ENCODE measurements around the gene NFKBIA.

The NFKBIA gene

GRCh38 chr14:35395283-35395682 is 9.3 kb downstream of the NFKBIA start:
- no peak for TF ChIP-seq CTCF (IDR thresholded peaks at IDR 0.05)
- Mint-ChIP-seq H3K9me3 (no peaks in the 10 kb centered on the region), H3K36me3 (ENCODE audit: low read depth) (peaks cover 13% of the 10 kb centered on the region), H3K4me1 (peaks cover 16% of the 10 kb centered on the region), H3K4me3 (no peak overlapping the region), H3K27ac (no peak overlapping the region), H3K27me3 (ENCODE audit: low read depth, poor library complexity) (peaks cover 4% of the 10 kb centered on the region)
- no peak for DNase-seq

DNA sequence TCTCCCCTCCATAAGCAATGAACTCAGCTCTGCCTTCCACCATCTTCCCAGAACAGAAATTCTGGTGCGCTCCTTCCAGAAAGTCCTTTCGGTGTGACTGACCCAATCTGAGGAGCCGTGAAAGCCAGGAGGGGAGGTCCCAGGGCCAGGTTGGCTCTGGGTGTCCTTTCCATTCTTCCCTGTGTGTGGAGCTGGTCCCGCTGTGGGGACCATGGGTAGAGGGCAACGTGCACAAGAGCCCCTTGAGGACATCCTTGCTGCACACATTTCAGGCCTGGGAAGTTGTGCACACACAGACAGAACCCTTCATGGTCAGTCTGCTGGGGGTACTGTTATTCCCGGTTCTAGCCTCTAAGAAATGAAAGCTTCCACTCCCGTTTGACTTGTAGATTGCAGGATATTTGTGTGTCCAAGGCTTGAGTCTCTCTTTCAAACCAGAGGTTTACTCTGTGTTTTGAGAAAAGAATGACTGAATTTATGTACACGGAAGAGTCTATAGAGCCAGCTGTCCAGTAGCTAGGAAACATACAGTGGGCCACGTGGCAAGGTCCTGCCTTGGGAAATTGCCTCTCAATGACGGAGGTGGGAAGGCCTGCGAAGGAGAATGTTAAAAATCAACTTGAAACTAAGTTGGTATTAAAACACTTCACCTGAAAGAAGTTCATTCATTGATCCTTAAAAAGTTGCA is 10.1 kb downstream of the NFKBIA start:
- Mint-ChIP-seq H3K27ac (no peak overlapping the region), H3K36me3 (ENCODE audit: low read depth) (peaks cover 7% of the 10 kb centered on the region), H3K27me3 (ENCODE audit: low read depth, poor library complexity) (peaks cover 6% of the 10 kb centered on the region), H3K9me3 (no peaks in the 10 kb centered on the region), H3K4me3 (no peak overlapping the region), H3K4me1 (peaks cover 16% of the 10 kb centered on the region)
- no peak for TF ChIP-seq CTCF (IDR thresholded peaks at IDR 0.05)
- DNase-seq: no peak

- peaks cover 7% of the 10 kb centered on the region for H3K27me3 Mint-ChIP-seq (ENCODE audit: low read depth, poor library complexity)
- no peak for DNase-seq
- no peak overlapping the region for H3K4me3 Mint-ChIP-seq
- H3K27ac Mint-ChIP-seq: peak overlapping the region; percentile 32
- TF ChIP-seq CTCF (IDR thresholded peaks at IDR 0.05): no peak
- H3K36me3 Mint-ChIP-seq (ENCODE audit: low read depth): peaks cover under 1% of the 10 kb centered on the region
- H3K4me1 Mint-ChIP-seq: peaks cover 12% of the 10 kb centered on the region
- H3K9me3 Mint-ChIP-seq: no peaks in the 10 kb centered on the region
Measured at GRCh38 chr14:35393826-35394225, 10.7 kb downstream of the NFKBIA start.

DNA sequence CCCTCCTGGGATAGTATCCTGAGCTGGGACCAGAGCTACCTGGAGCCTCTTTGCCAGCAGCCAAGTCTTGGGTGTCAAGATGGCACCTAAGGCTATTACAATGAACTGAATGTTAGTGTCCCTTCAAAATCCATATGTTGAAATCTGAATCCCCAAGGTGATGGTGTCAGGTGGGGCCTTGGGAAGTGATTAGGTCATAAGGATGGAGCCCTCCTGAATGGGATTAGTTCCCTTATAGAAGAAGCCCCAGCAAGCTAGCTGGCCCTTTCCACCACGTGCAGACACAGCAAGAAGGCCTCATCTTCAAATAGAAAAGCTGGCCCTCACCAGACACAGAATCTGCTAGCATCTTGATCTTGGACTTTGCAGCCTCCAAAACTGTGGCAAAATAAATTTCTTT is 12.4 kb downstream of the NFKBIA start:
- Mint-ChIP-seq H3K9me3 (no peaks in the 10 kb centered on the region), H3K4me1 (peaks cover 9% of the 10 kb centered on the region), H3K4me3 (no peak overlapping the region), H3K27ac (no peak overlapping the region), H3K27me3 (ENCODE audit: low read depth, poor library complexity) (peaks cover 10% of the 10 kb centered on the region), H3K36me3 (ENCODE audit: low read depth) (no peaks in the 10 kb centered on the region)
- no peak for TF ChIP-seq CTCF (IDR thresholded peaks at IDR 0.05)
- DNase-seq: no peak

DNA sequence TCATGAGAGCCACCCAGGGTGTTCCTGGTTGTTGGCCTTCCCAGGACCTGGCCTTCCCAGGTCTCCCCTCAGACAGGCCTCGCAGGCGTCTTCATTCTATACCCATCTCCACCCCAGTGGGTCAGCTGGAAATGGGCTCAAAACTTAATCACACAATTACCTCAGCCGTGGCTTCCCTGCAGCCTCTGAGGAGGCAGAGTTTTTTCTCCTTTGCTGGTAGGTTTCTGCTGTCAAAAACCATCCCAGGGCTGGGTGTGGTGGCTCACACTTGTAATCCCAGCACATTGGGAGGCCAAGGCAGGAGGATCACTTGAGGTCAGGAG is 13.2 kb downstream of the NFKBIA start:
- no peak overlapping the region for H3K4me3 Mint-ChIP-seq
- no peak for TF ChIP-seq CTCF (IDR thresholded peaks at IDR 0.05)
- no peak for DNase-seq
- peaks cover 16% of the 10 kb centered on the region for H3K4me1 Mint-ChIP-seq
- H3K36me3 Mint-ChIP-seq (ENCODE audit: low read depth): no peaks in the 10 kb centered on the region
- H3K27ac Mint-ChIP-seq: no peak overlapping the region
- no peaks in the 10 kb centered on the region for H3K9me3 Mint-ChIP-seq
- peaks cover 14% of the 10 kb centered on the region for H3K27me3 Mint-ChIP-seq (ENCODE audit: low read depth, poor library complexity)
